ENCODE results near the gene RAB44. TPM values are rescaled to one million over a fixed set of nuclear protein-coding genes. Genes with fewer than 3 reads are reported as not detected.

The RAB44 gene
- total RNA-seq, 2 experiments from 2014 or later = 0.07 TPM; not detected in 1

GRCh38 chr6:36657942-36658544, 39.6 kb upstream of the RAB44 start:
- ATAC-seq (no peak), DNase-seq (no peak)
- intact Hi-C loops (cut with micrococcal nuclease) = no loop called here
- ChIA-PET CTCF (interaction anchor here (1.3 kb wide), 1 partner anchor 43 kb away, joined by 4 read pairs; no protein-coding TSS in a partner anchor), POLR2A (no interaction called here)
- no peak overlapping the region for H3K27ac Mint-ChIP-seq
- H3K27me3 Mint-ChIP-seq = peaks cover 16% of the 10 kb centered on the region
- TF ChIP-seq, protein P1, sequence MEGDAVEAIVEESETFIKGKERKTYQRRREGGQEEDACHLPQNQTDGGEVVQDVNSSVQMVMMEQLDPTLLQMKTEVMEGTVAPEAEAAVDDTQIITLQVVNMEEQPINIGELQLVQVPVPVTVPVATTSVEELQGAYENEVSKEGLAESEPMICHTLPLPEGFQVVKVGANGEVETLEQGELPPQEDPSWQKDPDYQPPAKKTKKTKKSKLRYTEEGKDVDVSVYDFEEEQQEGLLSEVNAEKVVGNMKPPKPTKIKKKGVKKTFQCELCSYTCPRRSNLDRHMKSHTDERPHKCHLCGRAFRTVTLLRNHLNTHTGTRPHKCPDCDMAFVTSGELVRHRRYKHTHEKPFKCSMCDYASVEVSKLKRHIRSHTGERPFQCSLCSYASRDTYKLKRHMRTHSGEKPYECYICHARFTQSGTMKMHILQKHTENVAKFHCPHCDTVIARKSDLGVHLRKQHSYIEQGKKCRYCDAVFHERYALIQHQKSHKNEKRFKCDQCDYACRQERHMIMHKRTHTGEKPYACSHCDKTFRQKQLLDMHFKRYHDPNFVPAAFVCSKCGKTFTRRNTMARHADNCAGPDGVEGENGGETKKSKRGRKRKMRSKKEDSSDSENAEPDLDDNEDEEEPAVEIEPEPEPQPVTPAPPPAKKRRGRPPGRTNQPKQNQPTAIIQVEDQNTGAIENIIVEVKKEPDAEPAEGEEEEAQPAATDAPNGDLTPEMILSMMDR (IDR thresholded peaks at IDR 0.05) = no peak
- H3K4me3 Mint-ChIP-seq = no peak overlapping the region
- peaks cover 15% of the 10 kb centered on the region for H3K4me1 Mint-ChIP-seq (ENCODE audit: low read depth)
- H3K9me3 Mint-ChIP-seq = no peaks in the 10 kb centered on the region
- no peaks in the 10 kb centered on the region for H3K36me3 Mint-ChIP-seq (ENCODE audit: low read depth)

DNA sequence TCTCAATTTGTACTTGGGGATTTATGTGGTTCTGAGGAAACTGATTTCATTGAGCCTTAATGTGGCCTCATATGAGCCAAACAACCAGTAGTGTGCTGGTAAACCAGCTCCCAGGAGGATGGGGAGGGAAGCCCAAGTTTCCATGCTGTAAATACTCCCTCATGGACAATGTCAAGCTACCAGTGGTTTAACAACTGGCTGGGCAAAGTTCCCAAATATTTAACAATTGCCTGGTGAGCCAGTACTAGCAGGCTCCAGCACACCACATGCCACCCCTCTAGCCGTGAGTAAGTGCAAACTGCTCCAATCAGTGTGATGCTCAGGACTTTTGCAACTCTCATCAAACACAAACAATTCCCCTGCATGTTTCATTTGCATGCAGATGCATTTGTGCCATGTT, 38.4 kb upstream of the RAB44 start:
- H3K4me1 Mint-ChIP-seq (ENCODE audit: low read depth) = peaks cover 18% of the 10 kb centered on the region
- no peak overlapping the region for H3K4me3 Mint-ChIP-seq
- intact Hi-C loops (cut with micrococcal nuclease) = no loop called here
- DNase-seq (no peak), ATAC-seq (no peak)
- TF ChIP-seq, protein P1 (IDR thresholded peaks at IDR 0.05) = no peak
- no peaks in the 10 kb centered on the region for H3K9me3 Mint-ChIP-seq
- peaks cover 16% of the 10 kb centered on the region for H3K27me3 Mint-ChIP-seq
- CTCF ChIA-PET = interaction anchor here (1.5 kb wide), 1 partner anchor 123 kb away, joined by 4 read pairs; no protein-coding TSS in a partner anchor
- no peak overlapping the region for H3K27ac Mint-ChIP-seq
- POLR2A ChIA-PET = no interaction called here
- H3K36me3 Mint-ChIP-seq (ENCODE audit: low read depth) = no peaks in the 10 kb centered on the region

DNA sequence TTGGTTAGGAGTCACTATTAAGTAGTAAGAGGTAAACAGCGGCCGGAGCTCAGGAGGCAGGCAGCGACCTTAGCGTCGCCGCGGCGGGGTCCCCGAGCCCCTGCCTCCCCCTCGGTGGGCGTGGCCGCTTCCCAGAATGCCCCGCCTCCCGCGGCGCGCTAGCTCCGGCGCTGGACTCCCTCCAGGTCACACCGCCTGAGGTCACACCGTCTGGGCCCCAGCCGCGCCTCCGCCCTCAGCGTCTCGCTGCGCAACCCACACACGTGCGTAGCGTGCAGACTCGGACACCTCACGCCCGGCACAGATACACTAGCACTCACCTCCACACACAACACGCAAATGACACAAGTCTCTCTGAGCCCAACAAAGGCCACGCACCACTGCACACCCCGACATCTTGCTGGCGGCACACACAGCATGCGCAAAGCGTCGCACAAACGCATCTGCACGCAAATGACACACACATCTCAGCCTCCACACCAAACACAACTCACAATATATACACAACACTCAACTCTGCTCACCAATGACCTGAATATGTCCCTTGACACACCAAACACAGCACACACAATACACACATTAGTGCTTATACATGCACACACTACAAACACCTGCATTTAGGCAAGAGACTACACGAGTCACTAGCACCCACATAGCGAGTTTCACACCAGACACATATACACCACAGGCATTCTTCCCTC, 36.7 kb upstream of the RAB44 start:
- no peaks in the 10 kb centered on the region for H3K9me3 Mint-ChIP-seq
- DNase-seq (no peak), ATAC-seq (no peak)
- ChIA-PET CTCF (interaction anchor here (1.3 to 1.5 kb wide), 2 partner anchors 37 to 122 kb away, joined by 3 to 4 read pairs; no protein-coding TSS in a partner anchor), POLR2A (no interaction called here)
- H3K27ac Mint-ChIP-seq = no peak overlapping the region
- TF ChIP-seq, protein P1 (IDR thresholded peaks at IDR 0.05) = no peak
- peaks cover 12% of the 10 kb centered on the region for H3K27me3 Mint-ChIP-seq
- H3K4me3 Mint-ChIP-seq = no peak overlapping the region
- intact Hi-C loops (cut with micrococcal nuclease) = no loop called here
- H3K36me3 Mint-ChIP-seq (ENCODE audit: low read depth) = no peaks in the 10 kb centered on the region
- H3K4me1 Mint-ChIP-seq (ENCODE audit: low read depth) = peaks cover 13% of the 10 kb centered on the region

DNA sequence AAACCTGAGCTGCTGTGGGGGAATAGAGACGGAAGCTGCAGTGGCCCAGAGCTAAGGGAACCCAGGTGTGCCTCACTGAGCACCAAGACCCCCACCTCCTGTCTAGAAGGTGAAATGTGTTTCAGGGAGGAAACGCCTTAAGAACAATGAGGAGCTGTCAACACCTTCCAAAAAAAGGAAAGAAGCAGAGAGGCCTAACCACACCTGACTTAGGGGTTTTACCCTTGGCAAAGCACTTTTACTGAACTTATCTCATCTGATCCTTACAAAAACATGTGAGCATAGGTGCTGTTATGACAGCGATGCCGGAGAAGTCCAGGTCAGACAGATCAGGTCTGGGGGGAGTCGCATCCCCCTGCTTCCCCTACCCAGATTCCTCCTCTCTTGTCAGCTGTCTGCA, 35.2 kb upstream of the RAB44 start:
- ChIA-PET CTCF (interaction anchor here (0.8 to 1.1 kb wide), 5 partner anchors 14 to 47 kb away, joined by 3 to 4 read pairs (median 3); no protein-coding TSS in a partner anchor), POLR2A (interaction anchor here (0.6 to 1.0 kb wide), 2 partner anchors 9 to 14 kb away, joined by 3 read pairs; no protein-coding TSS in a partner anchor)
- ATAC-seq = peak; percentile 26
- peaks cover 9% of the 10 kb centered on the region for H3K27me3 Mint-ChIP-seq
- H3K4me3 Mint-ChIP-seq = no peak overlapping the region
- intact Hi-C loops (cut with micrococcal nuclease) = no loop called here
- DNase-seq = no peak
- H3K4me1 Mint-ChIP-seq (ENCODE audit: low read depth) = peaks cover 13% of the 10 kb centered on the region
- TF ChIP-seq, protein P1 (IDR thresholded peaks at IDR 0.05) = no peak
- H3K9me3 Mint-ChIP-seq = no peaks in the 10 kb centered on the region
- no peak overlapping the region for H3K27ac Mint-ChIP-seq
- H3K36me3 Mint-ChIP-seq (ENCODE audit: low read depth) = no peaks in the 10 kb centered on the region

DNA sequence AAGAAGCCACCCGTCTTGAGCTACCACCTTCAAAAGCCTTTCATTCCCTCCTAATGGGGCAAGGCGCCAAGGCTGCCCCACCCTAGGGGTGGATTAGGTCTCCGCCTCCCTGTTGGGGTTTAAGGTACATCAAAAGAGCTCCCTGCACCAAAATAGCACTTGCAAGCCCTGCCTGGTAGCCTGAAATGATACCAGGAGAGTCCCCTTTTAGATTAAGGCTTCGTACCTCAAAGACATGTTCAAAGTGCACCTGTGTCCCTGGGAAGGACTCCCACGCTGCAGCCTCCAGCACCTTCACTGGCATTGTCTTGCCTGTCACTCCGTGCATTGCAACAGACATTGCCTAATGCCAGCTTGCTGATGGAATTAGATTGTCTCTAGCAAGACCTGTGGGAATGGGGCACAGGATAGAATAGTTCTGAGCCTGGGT, 34.8 kb upstream of the RAB44 start:
- intact Hi-C loops (cut with micrococcal nuclease) = no loop called here
- Mint-ChIP-seq H3K4me1 (ENCODE audit: low read depth) (peaks cover 13% of the 10 kb centered on the region), H3K4me3 (no peak overlapping the region), H3K36me3 (ENCODE audit: low read depth) (no peaks in the 10 kb centered on the region), H3K27me3 (peaks cover 6% of the 10 kb centered on the region), H3K27ac (no peak overlapping the region), H3K9me3 (no peaks in the 10 kb centered on the region)
- DNase-seq (no peak), ATAC-seq (peak; percentile 15)
- ChIA-PET CTCF (interaction anchor here (0.6 to 1.1 kb wide), 7 partner anchors 14 to 317 kb away, joined by 3 to 5 read pairs (median 3); no protein-coding TSS in a partner anchor), POLR2A (interaction anchor here (0.6 to 1.0 kb wide), 3 partner anchors 8 to 16 kb away, joined by 3 read pairs; partner anchors contain the start of gene CDKN1A)
- TF ChIP-seq, protein P1 (IDR thresholded peaks at IDR 0.05) = no peak

All from activated CD8-positive, alpha-beta T cell treated with anti-CD3 and anti-CD28 coated beads for 36 hours (primary cell).